Measurements from ENCODE around the gene TSPAN4. TPM values are rescaled to one million over a fixed set of nuclear protein-coding genes. Genes with fewer than 3 reads are reported as not detected.

The TSPAN4 gene
- total and polyA plus RNA-seq, 4 donors = 16.5 to 38.1 (median 30.4) TPM

GRCh38 chr11:865462-866430, 23.1 kb downstream of the TSPAN4 start:
- no peak overlapping the region for H3K4me3 ChIP-seq (ENCODE audit: low read depth in 1 of 3, low read length in 3 of 3)
- peaks cover 0 to 9% (median under 1%) of the 10 kb centered on the region in 4 donors for H3K36me3 ChIP-seq (ENCODE audit: control insufficient read depth in 4 of 4, insufficient read depth in 3 of 4, low read depth in 1 of 4, low read length in 3 of 4)
- H3K9me3 ChIP-seq (ENCODE audit: control insufficient read depth in 4 of 4, low read length in 3 of 4) = no peaks in the 10 kb centered on the region
- TF ChIP-seq FOXA1 (IDR thresholded peaks at IDR 0.05) = no peak
- TF ChIP-seq FOXA2 (IDR thresholded peaks at IDR 0.05) = no peak
- TF ChIP-seq RXRA (IDR thresholded peaks at IDR 0.05) = no peak
- no peak for TF ChIP-seq RAD21 (IDR thresholded peaks at IDR 0.05)
- no peak for TF ChIP-seq HNF4A (conservative IDR thresholded peaks at IDR 0.05)
- H3K27me3 ChIP-seq (ENCODE audit: control insufficient read depth in 4 of 4, insufficient read depth in 4 of 4, low read length in 3 of 4) = no peaks in the 10 kb centered on the region
- no peak overlapping the region for H3K9ac ChIP-seq (ENCODE audit: low read depth in 1 of 2, low read length in 2 of 2)
- H3K4me1 ChIP-seq (ENCODE audit: control insufficient read depth in 4 of 4, insufficient read depth in 4 of 4, low read length in 3 of 4) = no peaks in the 10 kb centered on the region
- 84% methylated on average over 41 of the region's 41 CpGs for WGBS
- DNase-seq (ENCODE audit: low spot score) = no peak
- no peak overlapping the region for H3K27ac ChIP-seq (ENCODE audit: low read depth in 1 of 2, low read length in 2 of 2)

GRCh38 chr11:866481-866880, 23.8 kb downstream of the TSPAN4 start:
- DNase-seq (ENCODE audit: low spot score) = no peak
- peaks cover 0 to 9% (median under 1%) of the 10 kb centered on the region in 4 donors for H3K36me3 ChIP-seq (ENCODE audit: control insufficient read depth in 4 of 4, insufficient read depth in 3 of 4, low read depth in 1 of 4, low read length in 3 of 4)

GRCh38 chr11:867856-868358, 25.3 kb downstream of the TSPAN4 start:
- DNase-seq (ENCODE audit: low spot score) = no peak
- WGBS = 91% methylated on average over 8 of the region's 8 CpGs
- Histone ChIP-seq H3K9me3 (ENCODE audit: control insufficient read depth in 4 of 4, low read length in 3 of 4) (no peaks in the 10 kb centered on the region), H3K4me3 (ENCODE audit: low read depth in 1 of 3, low read length in 3 of 3) (no peak overlapping the region), H3K9ac (ENCODE audit: low read depth in 1 of 2, low read length in 2 of 2) (no peak overlapping the region), H3K27me3 (ENCODE audit: control insufficient read depth in 4 of 4, insufficient read depth in 4 of 4, low read length in 3 of 4) (no peaks in the 10 kb centered on the region), H3K27ac (ENCODE audit: low read depth in 1 of 2, low read length in 2 of 2) (no peak overlapping the region), H3K4me1 (ENCODE audit: control insufficient read depth in 4 of 4, insufficient read depth in 4 of 4, low read length in 3 of 4) (no peaks in the 10 kb centered on the region), H3K36me3 (ENCODE audit: control insufficient read depth in 4 of 4, insufficient read depth in 3 of 4, low read depth in 1 of 4, low read length in 3 of 4) (peaks cover 0 to 9% (median under 1%) of the 10 kb centered on the region in 4 donors)
- no peak for TF ChIP-seq RXRA (IDR thresholded peaks at IDR 0.05)
- TF ChIP-seq ATF3 (IDR thresholded peaks at IDR 0.05) = no peak
- TF ChIP-seq FOXA1 (IDR thresholded peaks at IDR 0.05) = no peak
- no peak for TF ChIP-seq TAF1 (conservative IDR thresholded peaks at IDR 0.05)
- no peak for TF ChIP-seq EGR1 (IDR thresholded peaks at IDR 0.05; ENCODE audit: low read depth in 2 of 2)
- TF ChIP-seq FOXA2 (IDR thresholded peaks at IDR 0.05) = no peak
- no peak for TF ChIP-seq HNF4G (IDR thresholded peaks at IDR 0.05)
- no peak for TF ChIP-seq SP1 (IDR thresholded peaks at IDR 0.05)
- no peak for TF ChIP-seq GABPA (IDR thresholded peaks at IDR 0.05 in 1 of 2, conservative IDR thresholded peaks at IDR 0.05 in 1 of 2)
- TF ChIP-seq NR2F2 (IDR thresholded peaks at IDR 0.05) = no peak
- TF ChIP-seq YY1 (IDR thresholded peaks at IDR 0.05) = no peak
- TF ChIP-seq HNF4A (conservative IDR thresholded peaks at IDR 0.05) = no peak
- no peak for TF ChIP-seq MAX (IDR thresholded peaks at IDR 0.05)
- no peak for TF ChIP-seq ZBTB33 (IDR thresholded peaks at IDR 0.05)

More at GRCh38 chr11:866481-866880, 23.8 kb downstream of the TSPAN4 start:
- 93% methylated on average over 14 of the region's 14 CpGs for WGBS
- no peak overlapping the region for H3K4me3 ChIP-seq (ENCODE audit: low read depth in 1 of 3, low read length in 3 of 3)
- H3K4me1 ChIP-seq (ENCODE audit: control insufficient read depth in 4 of 4, insufficient read depth in 4 of 4, low read length in 3 of 4) = no peaks in the 10 kb centered on the region
- no peak overlapping the region for H3K9ac ChIP-seq (ENCODE audit: low read depth in 1 of 2, low read length in 2 of 2)
- no peaks in the 10 kb centered on the region for H3K9me3 ChIP-seq (ENCODE audit: control insufficient read depth in 4 of 4, low read length in 3 of 4)
- no peak overlapping the region for H3K27ac ChIP-seq (ENCODE audit: low read depth in 1 of 2, low read length in 2 of 2)
- H3K27me3 ChIP-seq (ENCODE audit: control insufficient read depth in 4 of 4, insufficient read depth in 4 of 4, low read length in 3 of 4) = no peaks in the 10 kb centered on the region
- no peak for TF ChIP-seq YY1 (IDR thresholded peaks at IDR 0.05)
- no peak for TF ChIP-seq RAD21 (IDR thresholded peaks at IDR 0.05)
- no peak for TF ChIP-seq ATF3 (IDR thresholded peaks at IDR 0.05)
- TF ChIP-seq ZBTB33 (IDR thresholded peaks at IDR 0.05) = no peak
- TF ChIP-seq SP1 (IDR thresholded peaks at IDR 0.05) = no peak
- TF ChIP-seq FOXA2 (IDR thresholded peaks at IDR 0.05) = no peak
- no peak for TF ChIP-seq TAF1 (conservative IDR thresholded peaks at IDR 0.05)
- TF ChIP-seq RXRA (IDR thresholded peaks at IDR 0.05) = no peak
- no peak for TF ChIP-seq HNF4G (IDR thresholded peaks at IDR 0.05)
